Retinal pigment epithelial cell (primary cell): ENCODE data around the gene MAN1B1.

ENCODE experiments used
- DNase-seq: peaks from one replicate; pipeline ENCODE4 v3.0.0-alpha.2; 2010; ENCODE audit warnings: low read depth
- H3K4me3 ChIP-seq: 2 replicates; pipeline ENCODE4 v1.5.1; 2011; ENCODE audit warnings: mild to moderate bottlenecking, low read length, control low read depth, moderate library complexity
- TF ChIP-seq, protein P1 (sequence below): conservative IDR thresholded peaks from 2 replicates; pipeline ENCODE4 v1.5.1; 2011; ENCODE audit warnings: low read depth, low read length, control low read depth, inconsistent platforms

MAN1B1 gene

GRCh38 chr9:137107312-137107921 is 20.6 kb downstream of the MAN1B1 start:
- H3K4me3 ChIP-seq: no peak overlapping the region
- no peak for DNase-seq
- TF ChIP-seq, protein P1, sequence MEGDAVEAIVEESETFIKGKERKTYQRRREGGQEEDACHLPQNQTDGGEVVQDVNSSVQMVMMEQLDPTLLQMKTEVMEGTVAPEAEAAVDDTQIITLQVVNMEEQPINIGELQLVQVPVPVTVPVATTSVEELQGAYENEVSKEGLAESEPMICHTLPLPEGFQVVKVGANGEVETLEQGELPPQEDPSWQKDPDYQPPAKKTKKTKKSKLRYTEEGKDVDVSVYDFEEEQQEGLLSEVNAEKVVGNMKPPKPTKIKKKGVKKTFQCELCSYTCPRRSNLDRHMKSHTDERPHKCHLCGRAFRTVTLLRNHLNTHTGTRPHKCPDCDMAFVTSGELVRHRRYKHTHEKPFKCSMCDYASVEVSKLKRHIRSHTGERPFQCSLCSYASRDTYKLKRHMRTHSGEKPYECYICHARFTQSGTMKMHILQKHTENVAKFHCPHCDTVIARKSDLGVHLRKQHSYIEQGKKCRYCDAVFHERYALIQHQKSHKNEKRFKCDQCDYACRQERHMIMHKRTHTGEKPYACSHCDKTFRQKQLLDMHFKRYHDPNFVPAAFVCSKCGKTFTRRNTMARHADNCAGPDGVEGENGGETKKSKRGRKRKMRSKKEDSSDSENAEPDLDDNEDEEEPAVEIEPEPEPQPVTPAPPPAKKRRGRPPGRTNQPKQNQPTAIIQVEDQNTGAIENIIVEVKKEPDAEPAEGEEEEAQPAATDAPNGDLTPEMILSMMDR: no peak

DNA sequence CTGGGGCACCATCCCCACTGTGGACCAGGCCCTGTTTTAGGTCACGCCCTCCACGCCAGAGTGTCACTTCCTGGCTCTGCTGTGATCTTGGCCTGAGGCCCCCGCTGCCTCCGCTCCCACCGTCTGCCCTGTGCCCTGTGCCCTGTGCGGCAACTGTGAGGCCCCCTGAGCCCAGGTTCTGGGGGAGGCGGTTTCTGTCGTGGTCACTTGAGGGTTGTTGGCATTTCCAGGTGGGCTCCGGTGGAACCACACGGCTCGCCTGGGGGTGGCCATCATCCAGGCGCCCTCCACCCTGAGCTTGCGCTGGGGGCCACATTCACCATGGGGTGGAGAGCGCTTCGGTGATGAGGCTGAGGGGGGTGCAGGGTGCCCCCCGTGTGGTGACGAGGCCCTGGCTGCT is 21.2 kb downstream of the MAN1B1 start:
- TF ChIP-seq, protein P1: no peak
- DNase-seq: no peak
- no peak overlapping the region for H3K4me3 ChIP-seq

DNA sequence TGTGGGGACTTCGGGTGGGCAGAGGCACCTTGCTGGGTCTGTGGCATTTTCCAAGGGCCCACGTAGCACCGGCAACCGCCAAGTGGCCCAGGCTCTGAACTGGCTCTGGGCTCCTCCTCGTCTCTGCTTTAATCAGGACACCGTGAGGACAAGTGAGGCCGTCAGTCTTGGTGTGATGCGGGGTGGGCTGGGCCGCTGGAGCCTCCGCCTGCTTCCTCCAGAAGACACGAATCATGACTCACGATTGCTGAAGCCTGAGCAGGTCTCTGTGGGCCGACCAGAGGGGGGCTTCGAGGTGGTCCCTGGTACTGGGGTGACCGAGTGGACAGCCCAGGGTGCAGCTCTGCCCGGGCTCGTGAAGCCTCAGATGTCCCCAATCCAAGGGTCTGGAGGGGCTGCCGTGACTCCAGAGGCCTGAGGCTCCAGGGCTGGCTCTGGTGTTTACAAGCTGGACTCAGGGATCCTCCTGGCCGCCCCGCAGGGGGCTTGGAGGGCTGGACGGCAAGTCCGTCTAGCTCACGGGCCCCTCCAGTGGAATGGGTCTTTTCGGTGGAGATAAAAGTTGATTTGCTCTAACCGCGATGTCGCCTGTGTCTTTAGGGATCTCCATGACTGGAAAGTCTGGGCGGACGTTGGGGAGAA is 21.9 kb downstream of the MAN1B1 start:
- DNase-seq: no peak
- TF ChIP-seq, protein P1: no peak
- no peak overlapping the region for H3K4me3 ChIP-seq

GRCh38 chr9:137109250-137110146 is 22.7 kb downstream of the MAN1B1 start:
- H3K4me3 ChIP-seq: no peak overlapping the region
- TF ChIP-seq, protein P1: no peak
- DNase-seq: no peak

DNA sequence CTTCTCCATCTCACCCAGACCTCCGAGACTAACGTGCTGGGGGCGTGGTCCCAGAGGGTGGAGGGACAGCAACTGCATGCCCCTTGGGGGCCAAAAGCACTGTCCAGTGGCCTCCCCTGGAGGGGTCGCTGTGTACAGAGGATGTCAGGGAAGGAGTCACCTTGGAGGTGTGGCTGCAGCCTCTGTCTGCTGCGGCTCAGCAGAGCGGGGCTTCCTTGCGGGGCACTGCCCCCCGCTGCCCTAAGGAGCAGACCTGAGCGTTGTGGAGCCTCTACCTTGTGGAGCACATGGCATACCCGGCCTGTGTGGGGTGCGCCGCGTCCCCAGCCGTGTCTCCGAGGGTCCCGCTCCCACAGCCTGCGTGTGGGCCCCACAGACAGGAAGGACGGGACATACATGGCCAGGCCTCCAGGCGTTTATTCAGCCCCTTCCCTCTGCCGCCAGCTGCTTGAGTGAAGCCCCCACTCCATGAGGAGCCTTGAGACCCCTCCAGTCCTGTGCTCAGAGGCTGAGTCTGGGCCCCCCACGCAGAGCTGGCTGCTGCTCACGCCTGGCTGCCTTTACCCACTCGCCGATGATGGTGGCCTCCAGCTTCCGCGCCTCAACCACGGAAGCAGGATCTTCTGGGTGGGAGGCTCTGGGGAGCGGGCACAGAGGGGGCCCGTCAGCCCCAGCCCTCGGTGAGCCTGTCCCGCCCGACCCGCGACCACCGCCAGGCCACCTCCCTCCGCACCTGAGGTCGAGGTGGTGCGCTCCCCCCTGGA is 23.5 kb downstream of the MAN1B1 start:
- no peak overlapping the region for H3K4me3 ChIP-seq
- no peak for DNase-seq
- TF ChIP-seq, protein P1: no peak

GRCh38 chr9:137110911-137111787 is 24.4 kb downstream of the MAN1B1 start:
- no peak for DNase-seq
- TF ChIP-seq, protein P1: no peak
- no peak overlapping the region for H3K4me3 ChIP-seq
